ACC112 (cell line): ENCODE data around the gene MYMK.

ENCODE experiments used
- H2AFZ ChIP-seq: fragments of 200-600 bp; sonication (generic); one replicate; pipeline ENCODE4 v1.6.0; 2017; ENCODE audit warnings: antibody characterized with exemption, low read length; ENCODE audit not compliant: unreplicated experiment
- H3K27ac ChIP-seq: fragments of 200-600 bp; sonication (generic); 2 replicates; pipeline ENCODE4 v1.5.1; 2014; ENCODE audit warnings: low read depth, mild to moderate bottlenecking, antibody characterized with exemption, low read length, moderate library complexity
- H3K27me3 ChIP-seq: fragments of 200-600 bp; sonication (generic); 2 replicates; pipeline ENCODE4 v1.6.1; 2014; ENCODE audit warnings: mild to moderate bottlenecking, antibody characterized with exemption, low read length, moderate library complexity, mixed read lengths; ENCODE audit not compliant: insufficient read depth
- H3K36me3 ChIP-seq: fragments of 200-600 bp; sonication (generic); 2 replicates; pipeline ENCODE4 v1.6.1; 2016; ENCODE audit warnings: mild to moderate bottlenecking, antibody characterized with exemption, low read length, moderate library complexity, mixed read lengths; ENCODE audit not compliant: insufficient read depth
- H3K4me1 ChIP-seq: fragments of 200-600 bp; sonication (generic); one replicate; pipeline ENCODE4 v1.6.1; 2016; ENCODE audit warnings: low read length, mixed read lengths; ENCODE audit not compliant: insufficient read depth, unreplicated experiment, control insufficient read depth
- H3K4me3 ChIP-seq: fragments of 200-600 bp; sonication (generic); 2 replicates; pipeline ENCODE4 v1.5.1; 2014; ENCODE audit warnings: mild to moderate bottlenecking, low read depth, low read length
- H3K79me2 ChIP-seq: fragments of 200-600 bp; sonication (generic); one replicate; pipeline ENCODE4 v1.6.0; 2016; ENCODE audit warnings: low read length; ENCODE audit not compliant: control insufficient read depth, unreplicated experiment, insufficient read depth

The MYMK gene

DNA sequence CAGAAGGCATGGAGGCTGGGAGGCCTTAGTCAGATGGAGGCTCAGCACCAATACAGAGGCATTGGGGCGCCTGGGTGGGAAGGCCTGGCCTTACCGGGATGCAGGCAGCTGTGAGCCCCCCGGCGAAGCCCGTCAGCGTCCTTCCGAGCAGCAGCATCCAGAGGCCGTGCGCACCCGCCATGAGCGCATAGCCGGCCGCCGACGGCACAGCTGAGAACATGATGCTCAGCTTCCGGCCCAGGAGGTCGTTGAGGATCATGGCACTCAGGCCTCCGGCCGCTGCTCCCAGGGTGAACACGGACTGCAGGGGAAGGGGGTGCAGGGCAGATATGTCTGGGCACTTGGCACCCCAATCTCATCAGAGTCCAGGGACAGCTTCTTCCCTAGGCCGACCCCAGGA is 47.8 kb downstream of the MYMK start:
- Histone ChIP-seq H2AFZ (no peak overlapping the region), H3K4me1 (peaks cover 28% of the 10 kb centered on the region), H3K79me2 (peaks cover 25% of the 10 kb centered on the region), H3K36me3 (peaks cover 8% of the 10 kb centered on the region; the same call in 1 of the 2 replicates), H3K4me3 (no peak overlapping the region), H3K27ac (peak overlapping the region; percentile 40; the same call in 1 of the 2 replicates), H3K27me3 (no peaks in the 10 kb centered on the region)

- Histone ChIP-seq H3K27me3 (no peaks in the 10 kb centered on the region), H3K4me3 (no peak overlapping the region), H3K4me1 (peaks cover 28% of the 10 kb centered on the region), H3K79me2 (peaks cover 25% of the 10 kb centered on the region), H2AFZ (no peak overlapping the region), H3K27ac (peak overlapping the region; percentile 40; the same call in 1 of the 2 replicates), H3K36me3 (peaks cover 8% of the 10 kb centered on the region; the same call in 1 of the 2 replicates)
These were observed 48.5 kb downstream of the MYMK start for GRCh38 chr9:133476036-133476931.

- Histone ChIP-seq H3K79me2 (peaks cover 25% of the 10 kb centered on the region), H2AFZ (no peak overlapping the region), H3K27ac (peak overlapping the region; percentile 38; the same call in 1 of the 2 replicates), H3K4me3 (no peak overlapping the region), H3K27me3 (no peaks in the 10 kb centered on the region), H3K36me3 (peaks cover 8% of the 10 kb centered on the region; the same call in 1 of the 2 replicates), H3K4me1 (peaks cover 28% of the 10 kb centered on the region)
These were observed 49.3 kb downstream of the MYMK start for GRCh38 chr9:133475292-133476012.

- peaks cover 25% of the 10 kb centered on the region for H3K79me2 ChIP-seq
- H2AFZ ChIP-seq: no peak overlapping the region
- H3K4me1 ChIP-seq: peaks cover 28% of the 10 kb centered on the region
- no peaks in the 10 kb centered on the region for H3K27me3 ChIP-seq
- no peak overlapping the region for H3K4me3 ChIP-seq
- no peak overlapping the region for H3K27ac ChIP-seq
- peaks cover 8% of the 10 kb centered on the region; the same call in 1 of the 2 replicates for H3K36me3 ChIP-seq
These were observed 49.9 kb downstream of the MYMK start for GRCh38 chr9:133474853-133475252.

DNA sequence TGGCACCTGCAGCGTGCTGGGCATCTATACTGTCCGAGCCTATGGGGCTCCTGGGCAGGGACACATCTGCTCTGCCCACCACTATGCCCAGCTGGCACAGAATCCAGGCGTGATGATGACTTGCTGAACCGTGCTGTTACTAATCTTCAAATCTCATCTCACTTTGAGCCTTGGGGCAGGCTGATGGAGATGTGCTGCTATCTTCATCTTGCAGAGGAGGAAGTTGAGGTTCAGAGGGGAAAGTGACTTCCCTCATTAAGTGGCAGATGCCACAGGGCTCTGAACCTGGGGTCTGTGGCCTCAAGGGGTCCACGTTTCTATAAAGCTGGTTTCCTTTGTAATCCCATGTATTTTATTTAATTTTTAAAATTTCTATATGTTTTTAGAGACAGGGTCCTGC is 50.5 kb downstream of the MYMK start:
- H3K36me3 ChIP-seq: peaks cover 8% of the 10 kb centered on the region; the same call in 1 of the 2 replicates

GRCh38 chr9:133473743-133474142 is 51.0 kb downstream of the MYMK start:
- H3K27ac ChIP-seq: no peak overlapping the region
- peaks cover 24% of the 10 kb centered on the region for H3K79me2 ChIP-seq
- peaks cover 23% of the 10 kb centered on the region for H3K4me1 ChIP-seq
- no peaks in the 10 kb centered on the region for H3K27me3 ChIP-seq
- H3K4me3 ChIP-seq: no peak overlapping the region
- peaks cover 8% of the 10 kb centered on the region; the same call in 1 of the 2 replicates for H3K36me3 ChIP-seq
- no peak overlapping the region for H2AFZ ChIP-seq

More for the DNA sequence above, 50.5 kb downstream of the MYMK start:
- Histone ChIP-seq H3K27ac (no peak overlapping the region), H2AFZ (no peak overlapping the region), H3K27me3 (no peaks in the 10 kb centered on the region), H3K79me2 (peaks cover 25% of the 10 kb centered on the region), H3K4me1 (peaks cover 23% of the 10 kb centered on the region), H3K4me3 (no peak overlapping the region)

DNA sequence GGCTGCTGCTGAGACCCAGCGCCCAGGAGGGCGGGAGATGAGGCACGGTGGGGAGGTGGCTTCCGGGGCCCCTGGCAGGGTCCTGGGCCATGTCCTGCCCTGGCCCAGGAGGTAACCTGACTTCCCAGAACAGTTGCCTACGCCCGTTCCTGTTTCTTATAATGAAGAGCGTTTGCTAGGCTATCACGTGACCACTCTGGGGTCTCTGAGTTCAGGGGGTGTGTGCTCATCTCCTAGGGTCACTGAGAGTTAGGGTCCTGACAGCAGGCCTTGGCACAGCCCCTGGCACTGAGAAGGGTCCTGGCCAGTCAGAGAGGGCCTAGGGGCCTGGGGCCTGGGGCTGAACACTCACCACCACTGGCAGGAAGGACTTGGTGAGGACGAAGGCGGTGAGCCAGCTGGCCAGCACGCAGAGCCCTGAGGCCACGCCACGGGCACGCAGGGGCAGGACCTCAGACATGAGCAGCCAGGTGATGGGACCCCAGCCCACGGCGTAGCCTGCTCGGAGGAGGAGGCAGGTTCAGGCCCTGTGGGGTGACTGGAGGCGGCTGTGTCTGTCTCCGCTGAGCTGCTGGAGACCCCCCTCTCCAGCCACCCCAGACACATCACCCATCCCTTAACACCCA is 51.9 kb downstream of the MYMK start:
- Histone ChIP-seq H3K27ac (no peak overlapping the region), H3K4me1 (peaks cover 19% of the 10 kb centered on the region), H3K27me3 (no peaks in the 10 kb centered on the region), H3K4me3 (no peak overlapping the region), H3K36me3 (peaks cover 8% of the 10 kb centered on the region; the same call in 1 of the 2 replicates), H3K79me2 (peaks cover 16% of the 10 kb centered on the region), H2AFZ (no peak overlapping the region)

GRCh38 chr9:133472277-133472645 is 52.5 kb downstream of the MYMK start:
- Histone ChIP-seq H3K4me1 (peaks cover 13% of the 10 kb centered on the region), H3K27me3 (no peaks in the 10 kb centered on the region), H3K27ac (no peak overlapping the region), H2AFZ (no peak overlapping the region), H3K36me3 (peaks cover 8% of the 10 kb centered on the region; the same call in 1 of the 2 replicates), H3K79me2 (peaks cover 10% of the 10 kb centered on the region), H3K4me3 (no peak overlapping the region)

DNA sequence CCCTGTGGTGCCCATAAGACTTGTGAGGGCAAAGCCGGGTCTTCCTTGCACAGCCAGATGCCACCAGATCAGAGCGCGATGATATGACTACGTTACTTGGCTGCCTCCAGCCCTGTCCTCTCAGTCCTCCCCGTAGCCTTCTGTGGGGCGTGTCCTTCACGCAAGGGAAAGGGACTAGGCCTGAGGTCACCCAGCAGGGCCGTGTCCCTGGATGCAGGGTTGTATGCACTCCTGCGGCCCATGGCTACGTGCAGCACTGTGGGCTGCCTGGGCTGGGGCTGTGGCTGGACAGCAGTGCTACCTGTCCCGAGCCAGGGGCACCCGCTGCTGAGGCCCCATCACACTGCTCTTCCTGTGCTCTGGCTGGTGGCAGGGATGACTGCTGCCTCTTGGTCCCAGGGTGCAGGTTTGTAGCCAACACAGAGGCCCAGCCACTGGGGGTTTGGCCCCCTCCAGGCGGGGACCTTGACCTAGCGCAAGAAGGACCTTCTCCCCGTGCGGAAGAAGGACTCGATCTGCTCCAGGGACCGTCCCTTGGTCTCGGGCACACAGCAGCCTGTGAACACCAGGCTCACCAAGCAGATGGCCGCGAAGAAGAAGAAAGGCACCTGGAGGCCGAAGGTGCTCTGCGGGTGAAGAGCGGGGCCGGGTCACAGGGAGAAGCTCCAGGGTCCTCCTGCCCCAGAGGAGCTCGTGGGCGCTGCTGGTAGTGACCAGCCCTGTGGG is 53.0 kb downstream of the MYMK start:
- Histone ChIP-seq H3K27ac (no peak overlapping the region), H3K79me2 (peaks cover 5% of the 10 kb centered on the region), H3K4me1 (peaks cover 7% of the 10 kb centered on the region), H2AFZ (no peak overlapping the region), H3K4me3 (no peak overlapping the region), H3K36me3 (peaks cover 8% of the 10 kb centered on the region; the same call in 1 of the 2 replicates), H3K27me3 (no peaks in the 10 kb centered on the region)

- Histone ChIP-seq H3K4me1 (peaks cover 2% of the 10 kb centered on the region), H3K27ac (no peak overlapping the region), H3K36me3 (peaks cover 6% of the 10 kb centered on the region; the same call in 1 of the 2 replicates), H3K27me3 (no peaks in the 10 kb centered on the region), H2AFZ (no peak overlapping the region), H3K79me2 (peaks cover 2% of the 10 kb centered on the region), H3K4me3 (no peak overlapping the region)
These were observed 53.8 kb downstream of the MYMK start for GRCh38 chr9:133470988-133471387.
